HepG2 (cell line): ENCODE measurements around the gene RPTOR. TPM values are rescaled to one million over a fixed set of nuclear protein-coding genes. Genes with fewer than 3 reads are reported as not detected.
A peak's percentile ranks its signal among the peaks of the same experiment; 100 is the strongest.

Experiments used
- CENPX ChIP-seq: sonication (generic); formaldehyde crosslinking; IDR thresholded peaks from 2 replicates; pipeline ENCODE4 v1.9.0; 2021; ENCODE audit warnings: mild to moderate bottlenecking, missing genetic modification reagents, moderate library complexity
- FOXP1 ChIP-seq, 2 experiments: fragments of 450-650 bp in 1 of 2; IDR thresholded peaks; 2 replicates each; pipeline ENCODE4 v1.6.1; 2017 to 2018; ENCODE audit warnings: antibody characterized with exemption in 1 of 2
- NCOA5 ChIP-seq: sonication (generic); formaldehyde crosslinking; IDR thresholded peaks from 2 replicates; pipeline ENCODE4 v1.4.0; 2020; ENCODE audit warnings: missing genetic modification reagents
- REL ChIP-seq: sonication (generic); formaldehyde crosslinking; conservative IDR thresholded peaks from 2 replicates; pipeline ENCODE4 v1.8.0; 2022; ENCODE audit warnings: mild to moderate bottlenecking, missing genetic modification reagents, moderate library complexity
- SMAD3 ChIP-seq: sonication (generic); formaldehyde crosslinking; IDR thresholded peaks from 2 replicates; pipeline ENCODE4 v1.4.0; 2020; ENCODE audit warnings: missing genetic modification reagents
- SP5 ChIP-seq: IDR thresholded peaks from 2 replicates; pipeline ENCODE4 v1.6.1; 2016; ENCODE audit warnings: low read depth, borderline replicate concordance
- TOE1 ChIP-seq: sonication (generic); formaldehyde crosslinking; IDR thresholded peaks from 2 replicates; pipeline ENCODE4 v1.4.0; 2020; ENCODE audit warnings: mild to moderate bottlenecking, missing genetic modification reagents
- TP53 ChIP-seq: sonication (generic); formaldehyde crosslinking; conservative IDR thresholded peaks from 2 replicates; pipeline ENCODE4 v1.4.0; 2020; ENCODE audit warnings: missing genetic modification reagents
- ZNF558 ChIP-seq: sonication (generic); formaldehyde crosslinking; IDR thresholded peaks from 2 replicates; pipeline ENCODE4 v1.9.0; 2022; ENCODE audit warnings: mild to moderate bottlenecking, missing genetic modification reagents, borderline replicate concordance
- ZNF616 ChIP-seq: sonication (generic); formaldehyde crosslinking; IDR thresholded peaks from 2 replicates; pipeline ENCODE4 v1.5.0; 2020; ENCODE audit warnings: low read depth, mild to moderate bottlenecking, missing genetic modification reagents
- ZNF644 ChIP-seq: IDR thresholded peaks from 2 replicates; pipeline ENCODE4 v1.6.1; 2016; ENCODE audit warnings: low read depth
- polyA plus RNA-seq, 8 experiments: library from polyadenylated mRNA; depleted of rRNA in 3 of 8; stranded (reverse) in 7 of 8; unstranded in 1 of 8; fragments of >200 nt; fragmentation: Illumina TruSeq in 4 of 8; extraction: Trizol in 4 of 8; gene quantifications; 2 replicates each; pipeline versions ENCODE4 v1.2.1 to v1.2.3, GENCODE V29; 2011 to 2016; ENCODE audit warnings: low read depth in 4 of 8, missing spikeins in 1 of 8, mixed read lengths in 1 of 8; ENCODE audit not compliant: insufficient read depth in 1 of 8
- total RNA-seq, 5 experiments: library from RNA; depleted of rRNA; stranded (reverse); fragments of >200 nt; fragmentation: Illumina TruSeq; extraction: Trizol; gene quantifications; 2 replicates each; pipeline ENCODE4 v1.2.3, GENCODE V29; 2016; ENCODE audit warnings: low read depth in 1 of 5
- TF ChIP-seq, protein P1 (sequence below): sonication (generic); formaldehyde crosslinking; IDR thresholded peaks from 2 replicates; pipeline ENCODE4 v1.5.0; 2020; ENCODE audit warnings: mild to moderate bottlenecking, missing genetic modification reagents
- TF ChIP-seq, protein P2 (sequence below): sonication (generic); formaldehyde crosslinking; IDR thresholded peaks from 2 replicates; pipeline ENCODE4 v1.5.0; 2020; ENCODE audit warnings: missing genetic modification reagents
- TF ChIP-seq, protein P3 (sequence below): IDR thresholded peaks from 2 replicates; pipeline ENCODE4 v1.6.1; 2016; ENCODE audit warnings: missing compliant biosample characterization, missing genetic modification reagents, borderline replicate concordance
- TF ChIP-seq, protein P4 (sequence below), 2 experiments: fragments of 450-650 bp in 1 of 2; sonication (generic) in 1 of 2; formaldehyde crosslinking in 1 of 2; IDR thresholded peaks; 2 replicates each; pipeline versions ENCODE4 v1.6.1 to v1.8.0; 2016 to 2022; ENCODE audit warnings: antibody characterized with exemption in 1 of 2, mild to moderate bottlenecking in 1 of 2, missing genetic modification reagents in 1 of 2

Gene RPTOR
- total and polyA plus RNA-seq, 2 of the 13 experiments (the other 11 are each of a cell fraction or from before 2014, with no cell fraction given) = 6.6 to 25.3 TPM

DNA sequence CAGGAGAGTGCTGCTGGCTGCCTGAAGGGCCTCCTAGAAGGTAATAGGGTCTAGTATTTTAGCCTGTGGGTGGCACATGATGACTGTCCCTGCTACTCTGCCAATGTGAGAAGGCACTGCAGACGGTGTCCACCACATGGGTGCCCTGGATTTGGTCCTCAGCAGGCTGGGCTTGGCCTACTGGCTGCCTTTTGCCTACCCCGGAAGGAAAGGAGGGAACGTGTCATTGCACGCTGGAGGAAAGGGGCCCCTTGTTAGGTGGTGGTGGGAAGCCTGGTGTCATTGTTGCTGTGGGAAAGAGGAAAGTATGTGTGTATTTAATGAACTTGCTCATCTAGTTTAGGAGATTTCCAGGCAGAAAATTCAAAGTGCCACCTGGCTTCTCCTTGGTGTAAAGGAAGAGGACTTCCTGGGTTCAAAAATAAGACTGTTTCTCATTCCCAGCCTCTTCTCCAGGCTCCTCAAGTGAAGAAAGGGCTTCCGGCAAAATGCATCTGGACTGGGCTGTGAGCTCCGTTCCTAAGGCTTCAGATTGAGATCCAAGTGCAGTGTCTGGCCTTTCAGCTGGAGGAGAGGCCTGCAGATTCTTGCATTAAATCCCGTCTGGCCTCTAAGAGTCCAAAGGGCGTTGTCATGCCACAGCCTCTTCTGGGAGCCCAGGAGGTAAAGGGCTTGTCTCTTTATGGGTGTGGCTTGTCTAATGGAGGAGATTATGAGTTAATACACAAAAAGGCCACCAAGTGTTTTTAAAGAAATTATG lies 55.1 kb downstream of the RPTOR start (continued):
- TF ChIP-seq, protein P1, sequence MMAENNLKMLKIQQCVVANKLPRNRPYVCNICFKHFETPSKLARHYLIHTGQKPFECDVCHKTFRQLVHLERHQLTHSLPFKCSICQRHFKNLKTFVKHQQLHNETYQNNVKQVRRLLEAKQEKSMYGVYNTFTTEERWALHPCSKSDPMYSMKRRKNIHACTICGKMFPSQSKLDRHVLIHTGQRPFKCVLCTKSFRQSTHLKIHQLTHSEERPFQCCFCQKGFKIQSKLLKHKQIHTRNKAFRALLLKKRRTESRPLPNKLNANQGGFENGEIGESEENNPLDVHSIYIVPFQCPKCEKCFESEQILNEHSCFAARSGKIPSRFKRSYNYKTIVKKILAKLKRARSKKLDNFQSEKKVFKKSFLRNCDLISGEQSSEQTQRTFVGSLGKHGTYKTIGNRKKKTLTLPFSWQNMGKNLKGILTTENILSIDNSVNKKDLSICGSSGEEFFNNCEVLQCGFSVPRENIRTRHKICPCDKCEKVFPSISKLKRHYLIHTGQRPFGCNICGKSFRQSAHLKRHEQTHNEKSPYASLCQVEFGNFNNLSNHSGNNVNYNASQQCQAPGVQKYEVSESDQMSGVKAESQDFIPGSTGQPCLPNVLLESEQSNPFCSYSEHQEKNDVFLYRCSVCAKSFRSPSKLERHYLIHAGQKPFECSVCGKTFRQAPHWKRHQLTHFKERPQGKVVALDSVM = peak; percentile 89
- TF ChIP-seq CENPX (no peak), TP53 (CRISPR knock-in tag) (no peak), ZNF558 (CRISPR knock-in tag) (no peak), ZNF644 (CRISPR knock-in tag) (peak; percentile 61; the same call in 1 of the 2 replicates), REL (CRISPR knock-in tag) (no peak), ZNF616 (CRISPR knock-in tag) (no peak), SP5 (CRISPR knock-in tag) (no peak), FOXP1 (IDR thresholded peaks at IDR 0.05) (no peak), FOXP1 (CRISPR knock-in tag; IDR thresholded peaks at IDR 0.05) (no peak), TOE1 (no peak), NCOA5 (CRISPR knock-in tag) (no peak), SMAD3 (CRISPR knock-in tag) (0 out of 2 replicates have a peak, but pooled peaks have one; percentile 24)
- TF ChIP-seq, protein P2, sequence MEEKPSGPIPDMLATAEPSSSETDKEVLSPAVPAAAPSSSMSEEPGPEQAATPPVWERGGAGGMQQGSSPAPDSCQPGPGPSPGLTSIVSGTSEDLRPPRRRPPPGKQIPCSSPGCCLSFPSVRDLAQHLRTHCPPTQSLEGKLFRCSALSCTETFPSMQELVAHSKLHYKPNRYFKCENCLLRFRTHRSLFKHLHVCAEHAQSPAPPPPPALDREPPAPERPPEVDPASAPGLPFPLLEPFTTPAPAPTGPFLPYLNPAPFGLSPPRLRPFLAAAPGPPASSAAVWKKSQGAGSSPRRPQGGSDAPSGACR (CRISPR knock-in tag) = 0 out of 2 replicates have a peak, but pooled peaks have one; percentile 29
- TF ChIP-seq, protein P3, sequence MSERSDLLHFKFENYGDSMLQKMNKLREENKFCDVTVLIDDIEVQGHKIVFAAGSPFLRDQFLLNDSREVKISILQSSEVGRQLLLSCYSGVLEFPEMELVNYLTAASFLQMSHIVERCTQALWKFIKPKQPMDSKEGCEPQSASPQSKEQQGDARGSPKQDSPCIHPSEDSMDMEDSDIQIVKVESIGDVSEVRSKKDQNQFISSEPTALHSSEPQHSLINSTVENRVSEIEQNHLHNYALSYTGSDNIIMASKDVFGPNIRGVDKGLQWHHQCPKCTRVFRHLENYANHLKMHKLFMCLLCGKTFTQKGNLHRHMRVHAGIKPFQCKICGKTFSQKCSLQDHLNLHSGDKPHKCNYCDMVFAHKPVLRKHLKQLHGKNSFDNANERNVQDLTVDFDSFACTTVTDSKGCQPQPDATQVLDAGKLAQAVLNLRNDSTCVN (CRISPR knock-in tag) = no peak; the same call in 1 of the 2 replicates
- TF ChIP-seq, protein P4, sequence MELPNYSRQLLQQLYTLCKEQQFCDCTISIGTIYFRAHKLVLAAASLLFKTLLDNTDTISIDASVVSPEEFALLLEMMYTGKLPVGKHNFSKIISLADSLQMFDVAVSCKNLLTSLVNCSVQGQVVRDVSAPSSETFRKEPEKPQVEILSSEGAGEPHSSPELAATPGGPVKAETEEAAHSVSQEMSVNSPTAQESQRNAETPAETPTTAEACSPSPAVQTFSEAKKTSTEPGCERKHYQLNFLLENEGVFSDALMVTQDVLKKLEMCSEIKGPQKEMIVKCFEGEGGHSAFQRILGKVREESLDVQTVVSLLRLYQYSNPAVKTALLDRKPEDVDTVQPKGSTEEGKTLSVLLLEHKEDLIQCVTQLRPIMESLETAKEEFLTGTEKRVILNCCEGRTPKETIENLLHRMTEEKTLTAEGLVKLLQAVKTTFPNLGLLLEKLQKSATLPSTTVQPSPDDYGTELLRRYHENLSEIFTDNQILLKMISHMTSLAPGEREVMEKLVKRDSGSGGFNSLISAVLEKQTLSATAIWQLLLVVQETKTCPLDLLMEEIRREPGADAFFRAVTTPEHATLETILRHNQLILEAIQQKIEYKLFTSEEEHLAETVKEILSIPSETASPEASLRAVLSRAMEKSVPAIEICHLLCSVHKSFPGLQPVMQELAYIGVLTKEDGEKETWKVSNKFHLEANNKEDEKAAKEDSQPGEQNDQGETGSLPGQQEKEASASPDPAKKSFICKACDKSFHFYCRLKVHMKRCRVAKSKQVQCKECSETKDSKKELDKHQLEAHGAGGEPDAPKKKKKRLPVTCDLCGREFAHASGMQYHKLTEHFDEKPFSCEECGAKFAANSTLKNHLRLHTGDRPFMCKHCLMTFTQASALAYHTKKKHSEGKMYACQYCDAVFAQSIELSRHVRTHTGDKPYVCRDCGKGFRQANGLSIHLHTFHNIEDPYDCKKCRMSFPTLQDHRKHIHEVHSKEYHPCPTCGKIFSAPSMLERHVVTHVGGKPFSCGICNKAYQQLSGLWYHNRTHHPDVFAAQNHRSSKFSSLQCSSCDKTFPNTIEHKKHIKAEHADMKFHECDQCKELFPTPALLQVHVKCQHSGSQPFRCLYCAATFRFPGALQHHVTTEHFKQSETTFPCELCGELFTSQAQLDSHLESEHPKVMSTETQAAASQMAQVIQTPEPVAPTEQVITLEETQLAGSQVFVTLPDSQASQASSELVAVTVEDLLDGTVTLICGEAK (IDR thresholded peaks at IDR 0.05) = no peak
- TF ChIP-seq, protein P4 (CRISPR knock-in tag; IDR thresholded peaks at IDR 0.05) = no peak
